HuH-7 (cell line): ENCODE results near the gene VAMP8.
"Not testable (repeated sequence)": the region's sequence is repeated elsewhere in the genome, so short reads cannot be mapped to it uniquely, and the experiment has no call there.

Source experiments
- DNase-seq: peaks from one replicate; pipeline ENCODE4 v3.0.0; 2011; ENCODE audit warnings: low spot score

Gene VAMP8

GRCh38 chr2:85547089-85547858, 30.1 kb upstream of the VAMP8 start:
- no peak for DNase-seq

- DNase-seq, result no peak
Observed at GRCh38 chr2:85547859-85548607, 29.4 kb upstream of the VAMP8 start.

GRCh38 chr2:85548608-85548900, 28.8 kb upstream of the VAMP8 start:
- no peak for DNase-seq

GRCh38 chr2:85549095-85549494, 28.3 kb upstream of the VAMP8 start:
- DNase-seq, result no peak

- DNase-seq, result no peak
Observed at GRCh38 chr2:85549826-85550225, 27.6 kb upstream of the VAMP8 start.

GRCh38 chr2:85550486-85550885, 26.9 kb upstream of the VAMP8 start:
- no peak for DNase-seq

- peak; percentile 72 for DNase-seq
Observed at GRCh38 chr2:85551698-85552678, 25.4 kb upstream of the VAMP8 start.

GRCh38 chr2:85553184-85553583, 24.2 kb upstream of the VAMP8 start:
- DNase-seq, result no peak

GRCh38 chr2:85554980-85555612, 22.3 kb upstream of the VAMP8 start:
- no peak for DNase-seq

- no peak for DNase-seq
Observed at GRCh38 chr2:85557130-85557529, 20.3 kb upstream of the VAMP8 start.

GRCh38 chr2:85558160-85558559, 19.2 kb upstream of the VAMP8 start:
- no peak for DNase-seq

GRCh38 chr2:85560403-85560726, 17.0 kb upstream of the VAMP8 start:
- DNase-seq, result not testable (repeated sequence)

- DNase-seq, result no peak
Observed at GRCh38 chr2:85560812-85561279, 16.5 kb upstream of the VAMP8 start.

GRCh38 chr2:85561280-85562212, 15.8 kb upstream of the VAMP8 start, which contains the start of gene GGCX:
GGCX (minus strand) TSS chr2:85561493; CDS start chr2:85561428, 65 bp downstream.
- DNase-seq, result peak; percentile 85

GRCh38 chr2:85564144-85564563, 13.2 kb upstream of the VAMP8 start:
- DNase-seq, result no peak

- no peak for DNase-seq
Observed at GRCh38 chr2:85566265-85566664, 11.1 kb upstream of the VAMP8 start.

GRCh38 chr2:85575739-85576138, 1.6 kb upstream of the VAMP8 start:
- no peak for DNase-seq

- no peak for DNase-seq
Observed at GRCh38 chr2:85577063-85577385, 362 bp upstream of the VAMP8 start.

- DNase-seq, result no peak
Observed at GRCh38 chr2:85578243-85579180, 1.1 kb downstream of the VAMP8 start.
